ENCODE data around the gene FAM53B.
A peak's percentile ranks its signal among the peaks of the same experiment; 100 is the strongest.

FAM53B gene

GRCh38 chr10:124708922-124709520 is 35.2 kb downstream of the FAM53B start:
- DNase-seq, result no peak

GRCh38 chr10:124708246-124708779 is 35.9 kb downstream of the FAM53B start:
- DNase-seq, result no peak

- no peak for DNase-seq
These were observed 36.6 kb downstream of the FAM53B start for GRCh38 chr10:124707551-124707950.

- DNase-seq, result no peak
These were observed 37.1 kb downstream of the FAM53B start for GRCh38 chr10:124707144-124707467.

DNA sequence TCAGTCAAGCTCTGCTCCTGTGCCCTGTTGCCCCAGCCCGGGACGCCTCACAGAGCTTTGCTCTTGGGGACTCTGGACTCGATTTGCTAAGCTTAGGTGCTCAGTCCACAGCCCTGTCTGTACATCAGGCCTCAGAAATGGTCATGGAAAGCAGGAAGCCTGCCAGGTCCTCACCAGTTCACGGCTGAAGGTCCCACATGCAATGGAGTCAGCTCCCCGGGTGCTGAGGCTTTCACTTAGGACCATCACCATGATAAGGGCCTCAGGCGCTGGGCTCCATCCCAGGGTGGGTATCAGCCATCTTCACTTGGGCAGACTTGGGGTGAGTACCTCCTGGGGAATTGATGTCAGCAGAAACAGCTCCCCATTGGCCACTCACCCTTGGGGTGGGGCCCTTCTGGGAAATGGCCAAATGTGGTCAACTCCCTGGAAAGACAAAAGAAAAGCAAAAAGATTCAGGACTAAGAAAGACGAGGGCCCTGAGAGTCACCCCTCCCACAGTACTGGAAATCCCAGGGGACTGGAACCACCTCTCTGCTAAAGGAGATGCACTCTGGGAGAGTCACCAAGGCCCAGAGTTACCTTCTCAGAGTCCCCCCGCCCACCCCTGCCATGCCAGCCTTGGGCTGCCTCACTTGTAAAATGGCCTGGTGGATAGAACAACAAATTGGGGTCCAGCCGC is 37.6 kb downstream of the FAM53B start:
- no peak for DNase-seq

- no peak for DNase-seq
These were observed 38.2 kb downstream of the FAM53B start for GRCh38 chr10:124705817-124706461.

DNA sequence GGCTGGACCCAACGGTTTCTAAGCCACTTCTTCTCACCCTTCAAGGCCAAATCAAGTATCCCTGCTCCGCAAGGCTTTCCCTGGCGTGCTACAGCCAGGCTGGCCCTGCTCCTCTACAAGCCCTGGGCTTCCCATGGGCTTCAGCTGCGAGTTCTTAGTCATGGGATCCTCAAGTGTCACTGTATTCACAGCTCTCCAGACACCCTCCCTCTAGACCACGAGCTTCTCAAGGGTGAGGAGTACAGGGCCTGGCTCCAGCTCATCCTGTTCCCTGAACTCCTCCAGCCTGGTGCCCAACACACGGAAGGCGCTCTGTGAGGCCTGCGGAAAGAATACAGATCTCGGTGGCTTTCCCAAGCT is 38.8 kb downstream of the FAM53B start:
- DNase-seq, result peak; percentile 43

DNA sequence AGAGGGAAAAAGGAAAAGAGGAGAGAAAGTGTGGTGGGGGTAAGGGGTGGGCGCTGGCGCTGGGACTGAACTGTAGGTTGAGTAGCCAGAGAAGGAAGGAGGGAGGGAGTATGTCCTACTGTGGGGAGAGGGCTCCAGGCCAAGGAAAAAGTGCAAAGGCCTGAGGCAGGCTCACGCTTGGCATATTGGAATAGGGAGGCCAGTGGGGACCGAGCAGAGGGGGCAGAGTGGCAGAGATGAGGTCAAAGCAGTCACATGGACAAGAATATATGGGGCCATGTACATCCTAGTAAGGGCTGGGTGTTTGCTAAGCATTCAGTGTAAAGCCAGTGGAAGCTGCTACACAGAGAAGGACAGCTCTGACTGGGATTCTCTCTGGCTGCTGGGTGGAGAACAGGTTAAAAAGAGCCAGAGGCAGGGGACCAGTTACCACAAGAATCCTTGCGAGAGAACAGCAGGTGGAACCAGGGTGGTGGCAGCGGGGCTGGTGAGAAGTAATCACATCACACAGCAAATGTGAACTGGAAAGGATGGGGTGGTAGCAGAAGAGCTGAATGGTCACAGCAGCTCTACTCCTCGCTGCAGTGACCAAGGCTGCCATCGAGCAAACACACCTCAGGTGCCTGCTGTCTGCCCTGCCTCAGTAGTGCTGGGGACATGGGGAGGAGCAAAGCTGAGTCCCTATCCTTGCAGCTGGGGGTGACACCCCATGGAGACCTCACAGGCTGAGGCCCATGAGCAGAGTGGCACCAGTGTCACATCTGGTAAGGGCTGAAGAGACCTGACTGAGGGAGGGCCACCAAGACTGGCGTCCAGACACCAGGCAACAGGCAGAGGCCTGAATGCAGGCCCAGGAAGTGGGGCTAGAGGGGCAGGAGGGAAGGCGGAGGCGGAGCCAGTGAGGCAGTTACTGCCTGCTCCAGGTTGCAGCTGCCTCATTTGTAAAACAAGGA is 39.5 kb downstream of the FAM53B start:
- DNase-seq, result no peak

- DNase-seq, result peak; percentile 16
These were observed 40.3 kb downstream of the FAM53B start for GRCh38 chr10:124703778-124704427.

DNA sequence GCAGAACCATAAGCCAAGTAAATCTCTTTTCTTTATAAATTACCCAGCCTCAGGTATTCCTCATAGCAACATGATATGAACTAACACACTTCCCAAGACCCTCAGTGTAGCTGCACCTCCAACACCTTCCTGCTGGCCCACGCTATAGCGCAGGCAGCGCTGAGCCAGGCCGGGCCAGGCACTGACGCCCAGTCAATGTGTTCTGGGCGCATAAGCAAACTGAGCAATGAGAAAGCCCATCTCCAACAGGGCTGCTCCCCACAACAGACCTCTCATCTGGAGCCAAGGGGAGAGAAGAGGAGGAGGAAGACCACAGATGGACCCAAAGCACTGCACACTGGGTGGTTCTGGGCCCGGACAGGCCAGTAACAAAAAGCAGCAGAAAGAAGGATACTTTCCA is 40.8 kb downstream of the FAM53B start:
- no peak for DNase-seq

GRCh38 chr10:124701881-124702656 is 42.1 kb downstream of the FAM53B start:
- no peak for DNase-seq

DNA sequence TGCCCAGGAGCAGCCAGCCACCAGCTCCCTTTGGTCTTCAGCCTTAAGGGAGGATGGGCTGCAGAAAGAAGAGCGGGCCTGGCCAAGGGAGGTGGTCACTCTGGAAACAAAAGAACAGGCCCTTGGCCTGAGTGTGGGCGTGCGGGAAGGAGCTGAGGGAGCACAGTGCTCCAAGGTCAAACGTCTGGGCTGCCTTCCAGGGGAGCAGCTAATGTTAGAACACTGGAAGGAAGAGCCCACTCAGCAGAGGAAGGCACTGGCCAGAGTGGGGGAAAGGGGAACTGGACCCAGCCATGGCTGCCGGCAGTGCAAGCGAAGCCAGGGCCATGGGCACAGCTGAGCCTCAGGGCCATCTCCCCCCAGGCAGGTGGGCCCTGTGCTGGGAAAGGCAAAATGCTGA is 42.7 kb downstream of the FAM53B start:
- DNase-seq, result no peak

- DNase-seq, result no peak
These were observed 43.2 kb downstream of the FAM53B start for GRCh38 chr10:124701038-124701365.

- no peak for DNase-seq
These were observed 43.7 kb downstream of the FAM53B start for GRCh38 chr10:124700293-124701037.

GRCh38 chr10:124699471-124700292 is 44.5 kb downstream of the FAM53B start:
- no peak for DNase-seq

DNA sequence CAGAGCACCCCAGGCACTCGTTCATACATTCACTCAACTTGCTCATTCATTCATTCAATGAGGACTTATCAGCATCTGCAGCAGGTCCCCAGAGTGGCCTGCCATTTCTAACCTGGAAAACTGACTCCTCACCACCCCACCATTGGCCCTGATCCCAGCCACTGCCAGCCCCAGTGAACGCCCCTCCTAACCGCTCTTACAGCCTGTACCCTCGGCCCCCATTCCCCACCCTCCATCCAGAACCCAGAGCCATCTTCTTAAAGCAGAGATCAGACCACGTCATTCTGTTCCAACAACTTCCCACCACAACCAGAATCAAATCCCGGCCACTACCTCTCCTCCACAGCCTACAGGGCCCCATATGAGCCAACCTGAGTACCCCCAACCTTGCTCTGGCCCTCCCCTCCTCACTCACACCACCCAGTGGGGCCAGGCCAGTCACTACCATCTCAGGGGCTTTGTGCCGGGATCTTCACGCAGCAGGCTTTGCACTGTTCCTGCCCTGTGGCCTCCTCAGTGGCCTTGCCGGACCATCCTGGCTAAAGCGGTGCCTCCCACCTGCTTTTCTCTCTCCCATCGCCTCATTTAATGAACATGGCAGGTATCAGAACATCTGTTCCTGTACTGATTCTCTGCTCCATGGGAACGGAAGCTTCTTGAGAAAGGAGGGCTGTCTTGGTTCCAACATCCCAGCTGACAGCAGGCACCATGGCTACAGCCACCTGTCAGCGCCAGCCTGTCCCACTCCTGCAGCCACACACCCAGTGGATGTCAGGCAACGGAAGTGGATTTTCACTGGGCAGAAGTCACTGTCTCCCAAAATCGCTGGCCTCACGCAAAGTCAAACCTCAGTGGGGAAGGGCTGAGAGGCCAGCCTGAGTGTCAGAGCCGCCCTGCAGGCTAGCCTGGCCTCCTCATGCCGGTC is 45.4 kb downstream of the FAM53B start:
- DNase-seq, result no peak

DNA sequence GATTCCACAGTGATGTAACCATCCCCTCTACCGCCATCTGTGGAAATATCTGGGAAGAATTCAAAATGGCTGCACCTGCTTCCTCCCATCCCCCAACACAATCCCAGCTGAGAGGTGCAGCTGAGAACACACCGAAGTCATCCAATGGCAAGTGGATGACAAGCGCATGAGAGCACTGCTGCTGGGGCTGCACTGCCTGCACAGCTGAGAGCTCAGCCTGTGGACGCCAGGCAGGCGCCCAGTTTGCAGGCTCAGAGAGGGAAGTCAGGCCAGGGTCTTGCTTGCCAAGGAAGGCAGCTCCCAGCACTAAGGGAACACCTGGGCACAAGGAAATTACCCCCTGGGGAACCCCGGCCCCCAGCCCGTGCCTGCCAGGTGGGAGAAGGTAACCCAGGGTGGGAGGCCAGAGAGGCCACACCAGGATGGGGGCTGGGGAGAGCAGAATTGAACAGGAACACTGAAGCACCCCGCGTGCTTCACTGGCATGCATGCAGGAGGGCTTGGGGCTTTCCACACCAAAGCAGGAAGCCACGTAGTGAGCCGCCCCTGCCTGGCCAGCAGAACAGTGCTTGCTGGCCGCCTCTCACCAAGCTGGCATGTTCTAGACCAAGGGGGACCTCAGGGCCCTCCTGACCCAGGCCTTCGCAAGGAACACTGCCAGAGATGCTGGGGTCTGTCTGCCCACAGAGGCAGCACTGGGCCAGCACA is 46.2 kb downstream of the FAM53B start:
- no peak for DNase-seq

DNA sequence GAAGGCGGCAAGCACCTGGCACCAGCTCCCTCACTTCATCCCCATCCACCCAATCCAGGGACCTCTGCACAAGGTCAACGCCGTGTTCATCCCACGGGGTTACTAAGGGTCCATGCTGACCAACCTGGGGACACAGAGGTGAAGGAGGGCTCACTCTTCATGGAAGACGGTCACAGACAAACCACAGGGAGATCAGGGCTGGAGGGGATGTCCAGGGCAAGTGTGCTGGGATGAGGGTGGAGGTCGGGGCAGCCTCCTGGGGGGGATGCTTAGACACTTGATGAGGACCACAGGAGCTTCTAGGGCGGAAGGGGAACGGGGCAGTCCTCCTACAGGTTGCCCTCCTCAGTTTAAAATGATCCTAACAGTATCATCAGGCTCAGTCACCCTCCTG is 46.7 kb downstream of the FAM53B start:
- DNase-seq, result no peak
